ENCODE data around the gene SLMAP.

The SLMAP gene

GRCh38 chr3:57733790-57734189 is 22.3 kb upstream of the SLMAP start:
- no peak overlapping the region for H3K4me3 ChIP-seq (ENCODE audit: control insufficient read depth, low read depth, low read length)
- TF ChIP-seq CTCF (conservative IDR thresholded peaks at IDR 0.05; ENCODE audit: control insufficient read depth, insufficient read depth, low read depth, low read length) = no peak
- no peak for DNase-seq (ENCODE audit: low read depth)

- no peak overlapping the region for H3K4me3 ChIP-seq (ENCODE audit: control insufficient read depth, low read depth, low read length)
- no peak for TF ChIP-seq CTCF (conservative IDR thresholded peaks at IDR 0.05; ENCODE audit: control insufficient read depth, insufficient read depth, low read depth, low read length)
- DNase-seq (ENCODE audit: low read depth) = no peak
Observed at GRCh38 chr3:57735405-57735804, 20.7 kb upstream of the SLMAP start.

GRCh38 chr3:57737840-57738239 is 18.3 kb upstream of the SLMAP start:
- H3K4me3 ChIP-seq (ENCODE audit: control insufficient read depth, low read depth, low read length) = no peak overlapping the region
- no peak for DNase-seq (ENCODE audit: low read depth)
- TF ChIP-seq CTCF (conservative IDR thresholded peaks at IDR 0.05; ENCODE audit: control insufficient read depth, insufficient read depth, low read depth, low read length) = no peak

GRCh38 chr3:57738391-57738790 is 17.7 kb upstream of the SLMAP start:
- TF ChIP-seq CTCF (conservative IDR thresholded peaks at IDR 0.05; ENCODE audit: control insufficient read depth, insufficient read depth, low read depth, low read length) = no peak
- no peak for DNase-seq (ENCODE audit: low read depth)
- no peak overlapping the region for H3K4me3 ChIP-seq (ENCODE audit: control insufficient read depth, low read depth, low read length)

DNA sequence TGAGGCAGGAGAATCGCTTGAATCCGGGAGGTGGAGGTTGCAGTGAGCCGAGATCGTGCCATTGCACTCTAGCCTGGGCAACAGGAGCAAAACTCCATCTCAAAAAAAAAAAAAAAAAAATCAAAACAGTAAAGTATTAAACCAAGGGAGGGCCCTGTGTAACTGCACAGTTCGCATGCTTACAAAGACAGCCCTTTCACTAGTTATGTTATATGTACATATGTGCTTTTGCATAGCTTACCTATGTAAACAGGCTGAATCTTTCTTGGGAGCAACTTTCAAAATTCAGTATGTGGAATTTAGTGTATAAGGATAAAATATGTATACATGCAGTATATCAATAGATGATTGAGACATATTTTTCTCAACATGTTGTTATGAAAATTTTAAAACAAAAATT is 16.1 kb upstream of the SLMAP start:
- H3K4me3 ChIP-seq (ENCODE audit: control insufficient read depth, low read depth, low read length) = no peak overlapping the region
- no peak for TF ChIP-seq CTCF (conservative IDR thresholded peaks at IDR 0.05; ENCODE audit: control insufficient read depth, insufficient read depth, low read depth, low read length)
- DNase-seq (ENCODE audit: low read depth) = no peak

- TF ChIP-seq CTCF (conservative IDR thresholded peaks at IDR 0.05; ENCODE audit: control insufficient read depth, insufficient read depth, low read depth, low read length) = no peak
- H3K4me3 ChIP-seq (ENCODE audit: control insufficient read depth, low read depth, low read length) = no peak overlapping the region
- DNase-seq (ENCODE audit: low read depth) = peak; percentile 22
Observed at GRCh38 chr3:57743496-57743895, 12.6 kb upstream of the SLMAP start.

GRCh38 chr3:57745101-57745500 is 11.0 kb upstream of the SLMAP start:
- TF ChIP-seq CTCF (conservative IDR thresholded peaks at IDR 0.05; ENCODE audit: control insufficient read depth, insufficient read depth, low read depth, low read length) = no peak
- H3K4me3 ChIP-seq (ENCODE audit: control insufficient read depth, low read depth, low read length) = no peak overlapping the region
- DNase-seq (ENCODE audit: low read depth) = no peak

Data from fibroblast of mammary gland (primary cell).